Stimulated activated CD8-positive, alpha-beta memory T cell treated with anti-CD3 and anti-CD28 coated beads, Interleukin-12 subunit alpha, Interleukin-12 subunit beta, amount 100 ng/mL, for 4 hours (primary cell): Measurements from ENCODE around the gene GRXCR1.

Experiments
- DNase-seq: peaks from one replicate; pipeline ENCODE4 v3.0.0-alpha.2; 2020; ENCODE audit warnings: low read depth

Gene GRXCR1

DNA sequence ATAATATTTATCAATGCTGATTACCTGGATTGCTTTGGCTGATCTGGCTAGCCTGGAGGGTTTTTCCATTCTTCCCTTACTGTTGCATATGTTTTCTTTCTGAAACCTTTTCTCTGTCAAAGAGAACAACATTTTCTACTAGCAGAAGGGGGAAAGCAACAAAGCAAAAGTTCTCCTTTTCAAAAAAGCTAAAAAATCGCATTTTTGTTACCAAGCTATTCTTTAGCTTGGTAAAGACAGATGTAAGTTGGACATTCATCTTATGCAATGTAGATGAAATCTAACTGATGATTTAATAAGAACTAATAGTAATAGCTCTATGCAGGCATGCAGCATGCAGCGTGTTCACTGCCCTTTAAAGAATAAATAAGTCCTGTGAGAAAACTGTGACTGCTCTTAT is at the start of gene GRXCR1:
Gene GRXCR1, plus strand, starts transcription at position 301 of the 400 bp plus-strand sequence. CDS start 554 bp downstream, outside the sequence.
- DNase-seq: no peak

DNA sequence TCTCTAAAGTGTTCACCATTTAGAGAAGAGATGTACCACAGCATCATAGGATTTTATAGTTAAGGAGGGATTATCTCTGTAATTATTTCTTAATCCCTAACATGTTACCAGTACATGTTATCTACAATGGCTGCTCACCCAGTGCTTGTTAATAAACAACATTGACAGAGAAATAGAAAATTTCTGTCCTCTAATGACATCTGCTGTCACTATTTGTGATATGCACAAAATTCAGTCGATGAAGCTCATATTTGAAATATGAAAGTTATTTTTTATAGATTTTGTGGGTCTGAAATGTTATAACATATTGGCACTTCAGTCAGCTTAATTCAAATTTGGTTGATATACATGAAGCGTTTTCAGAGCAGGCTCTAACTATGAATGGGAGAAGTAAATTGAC is 48.8 kb upstream of the GRXCR1 start:
- DNase-seq: no peak

DNA sequence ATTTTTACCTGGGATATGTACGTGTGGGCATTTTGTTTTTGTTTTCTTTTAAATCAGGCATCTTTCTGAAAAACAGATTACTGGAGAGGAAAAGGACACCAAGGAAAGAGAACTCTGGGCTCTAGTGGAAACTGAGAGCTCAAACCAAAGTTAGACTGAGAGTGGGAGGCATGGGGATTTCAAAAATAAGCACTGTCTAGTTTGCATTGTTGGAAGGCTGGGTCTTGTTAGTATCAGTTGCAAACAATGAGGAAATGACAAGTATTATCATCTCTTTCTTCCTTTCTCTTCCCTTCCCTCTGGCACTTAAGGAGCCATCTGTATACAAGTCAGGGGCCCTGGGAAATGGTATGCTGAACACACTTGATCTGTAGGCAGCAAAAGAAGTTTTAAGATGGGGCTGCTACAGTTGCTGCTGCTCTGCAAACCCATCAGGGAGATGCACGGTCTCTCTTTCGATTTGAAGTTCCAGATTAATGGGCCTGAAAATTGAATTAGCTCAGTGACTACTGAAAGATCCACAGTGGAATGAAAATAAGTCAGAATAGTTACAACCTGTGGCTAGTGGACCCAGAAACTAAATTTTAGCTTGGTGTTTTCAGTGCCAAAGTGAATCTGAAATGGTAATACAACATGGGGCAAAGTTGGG is 48.0 kb upstream of the GRXCR1 start:
- no peak for DNase-seq

DNA sequence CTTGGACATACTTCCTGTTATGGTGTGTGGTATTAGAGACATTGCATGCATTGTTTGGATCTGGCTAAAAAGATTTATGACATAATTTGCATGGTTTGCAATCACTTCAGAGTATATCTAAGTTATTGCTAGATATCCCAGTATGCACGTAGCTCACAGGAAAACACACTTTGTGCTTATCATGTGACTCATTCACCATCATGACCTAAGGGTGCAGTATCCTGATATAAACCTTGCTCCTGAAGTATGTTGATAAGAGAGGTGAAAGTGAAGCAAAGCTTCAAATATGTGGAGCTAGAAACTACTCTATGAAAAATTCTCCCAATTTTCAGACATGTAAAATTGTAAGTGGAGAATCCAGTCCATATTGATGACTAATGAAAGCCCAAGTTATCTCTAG is 46.9 kb upstream of the GRXCR1 start:
- DNase-seq: no peak

DNA sequence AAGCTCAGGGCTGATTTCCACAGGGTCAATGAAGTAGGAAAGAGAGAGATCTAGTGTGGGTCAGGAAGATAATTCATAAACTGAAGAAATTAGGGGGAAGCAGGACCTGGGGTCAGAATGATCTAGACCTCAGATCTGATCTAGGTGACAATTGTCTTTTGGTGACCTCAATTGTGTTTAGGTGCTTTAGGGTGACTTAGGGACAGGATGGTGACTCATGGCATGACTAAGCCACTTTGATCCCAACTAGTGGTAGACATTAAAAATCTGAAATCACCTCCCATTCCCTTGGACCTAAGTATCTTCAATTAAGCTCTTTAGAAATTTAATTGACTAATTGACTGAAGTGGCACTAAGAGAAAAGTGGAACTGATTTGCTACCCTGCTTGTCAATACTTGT is 36.7 kb upstream of the GRXCR1 start:
- no peak for DNase-seq

DNA sequence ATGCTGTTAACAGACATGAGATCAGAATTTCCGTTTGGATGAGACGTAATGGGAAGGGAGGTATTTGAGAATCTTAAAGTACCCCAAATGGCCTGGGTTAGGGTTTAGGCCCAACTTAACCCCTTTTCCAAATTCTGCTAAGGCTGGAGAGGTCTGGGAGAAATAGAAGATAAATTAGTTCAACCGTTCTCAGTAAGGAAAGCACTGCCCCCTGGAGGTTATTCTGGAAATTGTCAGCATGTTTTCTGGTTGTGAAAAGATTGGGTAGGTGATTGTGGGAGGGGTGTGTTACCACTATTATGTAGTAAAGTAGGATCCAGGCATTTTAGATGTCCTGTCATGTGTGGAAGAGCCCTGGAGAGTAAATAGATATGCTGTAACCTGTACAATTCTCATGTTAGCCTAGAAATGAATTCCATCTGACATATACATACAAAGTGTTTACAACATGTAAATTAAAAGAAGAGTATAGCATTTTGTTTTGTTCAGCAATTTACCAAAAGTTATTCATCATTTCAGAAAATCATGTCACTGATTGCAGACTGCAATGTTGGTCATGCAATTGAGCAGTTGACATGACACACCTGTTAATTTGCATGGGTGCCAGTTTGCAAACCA is 26.8 kb upstream of the GRXCR1 start:
- DNase-seq: no peak

DNA sequence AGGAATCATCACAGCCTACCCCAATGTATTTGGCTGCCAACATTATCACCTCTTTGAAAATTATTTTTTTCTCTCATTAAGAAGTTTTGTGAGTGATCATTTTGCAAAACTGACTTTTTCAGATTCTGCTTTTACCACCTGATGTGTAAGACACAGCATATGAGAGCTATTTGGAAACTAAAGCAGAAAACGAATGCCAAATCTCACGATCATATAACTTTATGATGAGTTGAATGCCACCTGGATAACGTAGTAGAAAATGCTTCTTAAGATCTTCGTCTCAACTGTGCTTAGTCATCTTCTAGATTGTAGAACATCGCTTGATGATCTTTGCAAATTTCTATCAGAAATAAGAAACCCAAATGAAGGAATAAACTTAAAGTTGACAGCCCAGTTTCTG is 21.3 kb upstream of the GRXCR1 start:
- no peak for DNase-seq

DNA sequence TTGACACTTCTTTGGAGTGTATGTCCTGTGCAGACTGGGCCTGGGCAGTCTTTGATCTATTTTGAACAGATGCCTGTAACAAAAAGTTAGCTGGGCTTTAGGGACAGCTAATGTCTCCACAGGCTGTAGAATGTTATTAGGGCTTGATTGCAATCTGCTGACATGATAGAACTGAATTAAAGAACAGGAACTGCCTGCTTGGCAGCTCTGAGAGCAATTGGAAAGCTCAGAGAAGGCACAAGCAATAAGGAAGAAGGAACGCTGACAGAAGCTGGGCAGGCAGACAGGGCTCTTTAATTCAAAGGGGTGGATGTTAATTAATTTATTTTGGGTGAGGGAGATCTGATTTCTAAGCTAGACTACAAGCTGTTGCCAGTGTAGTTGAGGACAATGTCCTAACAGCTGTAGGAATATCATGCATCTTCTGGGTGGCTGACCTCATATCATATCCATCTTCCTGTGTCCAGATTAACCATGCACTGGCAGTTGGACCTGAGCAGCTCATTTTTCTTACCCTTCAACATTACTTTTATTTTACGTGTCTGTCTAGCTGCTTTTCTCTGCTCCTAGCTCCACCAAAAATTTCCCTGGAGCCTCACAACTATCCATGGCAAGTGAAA is 20.7 kb upstream of the GRXCR1 start:
- DNase-seq: no peak

DNA sequence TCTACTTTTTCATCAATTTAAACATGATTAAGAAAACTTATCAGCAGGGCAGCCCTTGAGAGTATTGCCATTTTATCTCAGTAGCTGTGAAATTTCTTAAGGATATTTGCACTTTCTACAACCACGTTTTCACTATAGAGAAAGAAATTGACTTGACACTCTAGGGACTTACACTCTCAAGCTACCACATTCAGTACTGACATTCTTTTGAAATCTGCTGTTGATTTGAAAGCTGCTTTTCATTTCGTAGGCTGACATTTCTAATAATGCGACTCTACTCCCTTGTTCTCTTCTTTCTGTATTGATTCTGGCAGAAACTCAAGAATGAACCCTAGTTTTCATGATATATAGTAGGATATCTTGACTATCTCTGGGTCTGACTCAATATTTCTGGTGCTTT is 13.7 kb upstream of the GRXCR1 start:
- no peak for DNase-seq

DNA sequence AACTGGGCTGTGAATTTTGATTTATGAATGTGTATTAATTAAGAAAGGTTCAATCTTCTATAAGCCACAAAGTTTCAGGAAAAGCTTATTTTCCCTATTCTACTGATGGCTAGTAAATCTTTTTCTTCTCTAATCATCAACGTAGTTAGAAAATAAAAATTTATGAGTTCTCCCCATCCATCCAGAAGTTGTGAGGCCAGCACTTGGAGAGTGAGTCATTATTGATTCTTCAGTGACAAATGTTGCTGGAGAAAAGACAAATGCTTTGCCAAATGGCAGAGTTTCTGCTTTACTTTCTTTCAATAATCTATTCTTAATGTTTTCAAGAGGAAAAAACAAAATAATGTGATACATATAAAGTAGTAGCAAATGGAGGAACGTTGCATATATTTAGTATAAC is 11.3 kb upstream of the GRXCR1 start:
- DNase-seq: no peak

DNA sequence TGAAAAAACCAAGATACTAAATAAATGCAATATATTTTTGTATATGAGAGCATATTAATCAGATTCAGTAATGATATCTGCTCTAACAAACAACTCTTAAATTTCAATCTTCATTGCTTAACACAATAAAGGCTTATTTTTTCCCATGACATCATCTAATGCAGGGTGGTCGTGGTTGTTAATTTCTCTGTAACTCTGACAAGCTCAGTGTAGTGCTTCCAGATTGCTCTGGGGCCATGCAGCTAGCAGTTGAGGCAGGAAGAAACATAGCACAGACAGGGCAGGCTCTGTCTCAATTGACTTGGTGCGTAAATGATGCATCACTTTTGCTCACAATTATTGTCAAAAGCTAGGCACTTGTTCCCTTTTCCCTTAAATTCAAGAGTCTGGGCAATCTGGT is 869 bp upstream of the GRXCR1 start:
- DNase-seq: no peak

DNA sequence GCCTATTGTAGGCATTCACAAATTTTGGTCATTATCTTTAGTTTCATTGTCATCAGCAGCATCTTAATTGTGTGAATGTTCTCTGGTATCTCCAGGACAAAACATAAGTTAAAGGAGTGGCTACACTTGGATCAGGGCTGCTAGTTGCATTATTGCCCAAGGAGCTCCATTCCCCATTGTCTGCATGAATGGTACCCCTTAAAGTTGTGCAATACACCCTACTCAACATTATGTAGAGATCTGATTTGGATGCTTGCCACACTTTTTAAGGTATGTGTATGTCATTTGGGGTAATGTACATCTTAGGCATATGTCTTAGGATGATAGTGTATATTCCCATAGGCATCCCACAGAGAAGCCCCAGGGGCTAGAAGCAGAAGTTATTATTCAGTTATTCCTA is 2.9 kb downstream of the GRXCR1 start:
- DNase-seq: no peak

DNA sequence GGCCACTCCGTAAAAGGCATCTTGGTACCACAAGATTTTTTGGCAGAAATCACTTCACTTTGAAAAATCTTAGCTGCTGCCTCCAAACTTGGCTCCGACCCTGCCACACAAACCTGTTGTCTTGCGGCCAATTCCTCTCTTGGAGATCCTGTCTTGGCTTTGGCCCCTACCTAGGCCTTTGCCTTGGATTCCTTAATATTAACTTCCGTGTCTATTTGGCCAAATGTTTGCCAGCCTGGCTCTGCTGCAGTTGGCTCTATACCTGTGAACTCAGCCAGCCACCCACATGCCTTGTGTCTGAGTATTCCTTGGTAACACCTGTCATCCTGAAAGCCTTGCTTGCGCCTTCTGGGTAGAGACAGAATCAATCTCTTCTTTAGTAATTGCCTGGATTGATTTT is 12.5 kb downstream of the GRXCR1 start:
- DNase-seq: no peak

DNA sequence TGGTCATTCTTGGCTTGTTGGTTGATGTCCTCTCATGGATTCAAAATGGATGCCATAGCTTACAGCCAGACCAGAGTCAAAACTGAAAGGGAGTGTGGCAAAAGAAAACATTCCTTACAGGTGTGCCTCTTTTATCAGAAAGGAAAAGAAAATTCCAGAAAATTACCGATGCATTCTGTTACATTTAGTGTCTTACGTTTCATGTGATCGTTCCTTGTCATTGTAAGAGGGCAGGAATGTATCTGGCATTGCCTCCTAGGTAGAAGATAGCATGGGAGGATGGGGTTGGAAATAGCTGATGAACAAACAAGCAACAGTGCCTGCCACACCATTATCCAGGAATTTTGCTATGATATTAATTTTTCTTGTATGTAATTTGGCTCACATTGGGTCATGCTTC is 13.1 kb downstream of the GRXCR1 start:
- no peak for DNase-seq

DNA sequence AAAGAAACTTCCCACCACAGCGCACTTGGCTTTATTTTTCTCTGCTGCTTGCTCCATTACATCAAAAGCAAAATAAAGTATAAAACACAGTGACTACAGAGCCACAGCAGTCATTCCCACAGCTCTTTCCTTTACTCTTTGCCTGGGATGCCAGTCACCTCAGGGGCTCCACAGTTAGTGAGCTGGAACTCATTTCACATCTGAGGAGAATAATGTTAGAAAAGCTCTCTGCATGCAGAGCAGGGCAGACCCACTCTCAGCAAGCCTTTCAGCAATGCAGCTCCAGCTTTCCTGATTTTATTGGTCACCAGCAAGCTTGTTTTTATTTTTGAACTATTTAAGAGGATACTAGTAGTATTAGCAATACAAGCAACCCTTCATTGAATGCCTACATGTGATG is 13.8 kb downstream of the GRXCR1 start:
- DNase-seq: no peak

DNA sequence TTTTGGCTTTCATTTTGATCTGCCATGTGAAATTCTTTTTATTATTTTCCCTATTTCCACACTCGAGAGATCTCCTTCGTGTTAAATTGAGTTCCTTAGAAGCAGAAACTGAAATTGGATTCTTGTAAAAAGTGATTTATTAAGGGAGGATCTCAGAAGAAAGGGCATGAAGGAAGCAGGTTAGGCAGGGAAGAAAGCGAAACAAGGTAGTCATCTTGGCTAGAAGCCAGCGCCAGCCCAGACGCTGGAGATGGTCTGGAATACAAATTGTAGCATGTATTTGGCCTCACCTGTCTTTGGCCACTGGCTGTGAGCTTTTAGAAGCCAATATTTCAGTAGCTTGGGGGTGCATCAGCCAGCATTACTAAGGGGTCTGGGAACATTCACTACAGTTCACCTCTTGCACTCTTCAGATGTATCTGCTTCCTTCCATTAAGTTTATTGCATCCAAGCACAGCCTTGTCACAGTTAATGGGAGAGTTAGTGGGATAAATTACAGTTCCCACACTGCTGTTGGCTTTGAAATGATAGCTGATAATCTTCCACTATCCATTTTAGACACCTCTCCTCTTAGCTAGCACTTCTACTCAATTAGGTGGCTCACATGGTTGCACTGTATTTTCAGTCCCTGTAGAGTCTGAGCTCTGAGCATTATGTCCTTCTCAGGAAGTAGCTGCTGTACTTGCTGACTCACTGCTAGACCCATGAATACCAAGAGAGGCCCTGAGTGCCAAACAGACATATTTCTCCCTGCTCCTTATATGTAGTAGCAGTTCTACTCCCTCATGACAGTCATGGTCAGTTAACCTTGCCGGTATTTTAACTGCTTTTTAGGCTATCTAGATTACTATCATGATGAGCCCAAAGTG is 14.6 kb downstream of the GRXCR1 start:
- DNase-seq: no peak

DNA sequence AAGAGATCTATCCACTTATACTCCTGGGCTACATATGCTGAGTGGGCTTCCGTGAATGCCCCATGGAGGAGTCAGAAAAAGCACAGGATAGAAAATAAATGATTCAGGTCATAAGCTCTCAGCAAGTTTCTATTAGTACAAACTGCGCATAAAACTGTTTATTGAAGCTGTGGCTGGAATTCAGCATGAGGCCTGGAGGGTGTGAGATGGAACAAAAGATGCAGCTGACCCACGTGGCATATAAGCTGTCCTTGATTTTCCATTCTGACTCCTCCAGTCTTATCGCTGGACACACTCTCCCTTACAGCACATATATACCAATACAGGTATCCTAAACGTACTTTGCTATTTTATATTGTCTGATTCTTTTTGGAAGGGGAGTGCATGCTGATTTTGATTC is 17.9 kb downstream of the GRXCR1 start:
- DNase-seq: no peak

DNA sequence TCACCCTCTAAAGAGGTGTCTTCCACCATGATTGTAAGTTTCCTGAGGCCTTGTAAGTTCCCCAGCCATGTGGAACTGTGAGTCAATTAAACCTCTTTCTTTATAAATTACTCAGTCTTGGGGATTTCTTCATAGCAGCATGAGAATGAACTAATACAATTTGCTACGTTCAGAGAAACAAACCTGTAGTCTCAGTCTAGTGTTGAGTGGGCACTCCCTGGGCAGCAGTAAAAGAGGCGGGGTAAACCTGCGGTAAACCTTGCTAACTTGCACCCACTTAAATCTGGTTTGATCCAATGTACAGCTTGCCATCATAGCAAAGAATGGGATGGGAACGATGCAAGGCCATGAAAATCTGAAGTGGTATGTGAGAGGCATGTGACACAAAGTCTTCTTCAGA is 22.4 kb downstream of the GRXCR1 start:
- DNase-seq: no peak

DNA sequence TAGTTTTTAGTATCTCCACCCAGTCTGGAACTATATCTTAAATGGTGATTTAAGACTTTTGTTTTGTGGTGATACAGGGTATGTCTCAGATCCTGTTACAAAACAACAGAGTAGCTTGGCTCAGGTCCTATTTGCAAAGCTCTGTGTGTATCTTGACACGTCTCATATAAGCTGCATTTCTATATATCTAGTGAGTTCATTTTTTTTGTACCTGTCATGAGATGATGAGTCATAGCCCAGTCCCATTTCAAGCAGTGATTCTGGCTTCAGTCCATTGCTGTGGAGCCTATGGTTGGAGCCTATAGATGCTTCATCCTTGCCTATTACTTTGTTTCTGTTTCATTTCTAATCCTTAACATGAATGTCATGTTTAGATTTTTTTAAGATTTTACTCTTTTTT is 23.0 kb downstream of the GRXCR1 start:
- no peak for DNase-seq

DNA sequence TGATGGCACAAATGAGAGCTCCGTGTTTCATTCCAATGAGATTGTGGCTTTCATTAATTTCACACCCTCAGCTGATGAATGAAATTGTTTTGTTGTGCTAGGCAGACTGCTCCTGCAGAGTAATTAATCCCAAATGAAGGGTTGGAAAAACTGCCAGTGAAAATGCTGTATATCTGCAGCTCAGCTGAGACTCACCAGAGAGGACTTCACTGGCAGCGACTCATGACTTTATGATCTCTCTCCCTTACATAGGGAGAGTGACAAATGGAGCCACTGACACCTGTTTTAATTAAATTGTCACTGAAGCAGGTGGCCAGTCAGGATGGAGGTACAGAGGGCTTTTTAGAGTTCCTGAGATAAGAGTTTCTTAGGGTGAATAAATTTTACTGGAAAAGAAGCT is 24.8 kb downstream of the GRXCR1 start:
- DNase-seq: no peak

DNA sequence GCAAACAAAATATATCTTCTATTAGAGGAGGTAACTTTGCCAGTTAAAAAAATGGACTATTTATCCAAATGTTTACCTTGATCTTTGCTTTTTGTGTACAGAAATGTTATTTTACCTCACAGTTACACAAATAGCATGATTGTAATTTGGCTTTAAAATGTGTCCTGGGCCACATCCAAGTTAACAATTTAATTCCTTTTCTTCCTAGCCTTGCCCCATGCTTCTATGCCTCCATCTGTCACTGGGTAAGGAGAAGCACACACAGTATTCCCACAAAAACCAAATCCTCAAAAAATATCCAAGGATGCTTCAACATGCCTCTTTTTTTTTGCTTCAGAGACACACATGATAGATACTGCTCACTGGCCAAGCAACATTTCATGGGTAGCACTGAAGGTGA is 30.9 kb downstream of the GRXCR1 start:
- DNase-seq: no peak

DNA sequence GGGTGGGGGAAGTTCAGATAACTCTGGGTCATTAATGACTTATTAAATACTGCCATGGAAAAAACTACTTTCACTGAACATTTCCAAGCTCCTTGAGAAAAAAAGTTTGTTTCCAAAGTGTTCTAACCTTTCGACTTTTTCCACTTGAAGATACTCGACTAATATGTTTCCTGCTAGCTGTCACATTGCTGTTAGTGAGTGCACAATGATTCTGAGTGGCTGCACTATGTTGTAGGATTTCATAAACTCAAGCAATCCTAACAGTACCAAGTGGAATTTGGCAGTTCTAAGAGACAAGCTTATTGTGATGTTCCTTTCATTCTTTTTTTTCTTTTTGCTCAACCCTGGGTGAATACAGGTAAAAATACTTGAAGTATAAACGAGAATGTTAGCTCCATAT is 33.4 kb downstream of the GRXCR1 start:
- no peak for DNase-seq

DNA sequence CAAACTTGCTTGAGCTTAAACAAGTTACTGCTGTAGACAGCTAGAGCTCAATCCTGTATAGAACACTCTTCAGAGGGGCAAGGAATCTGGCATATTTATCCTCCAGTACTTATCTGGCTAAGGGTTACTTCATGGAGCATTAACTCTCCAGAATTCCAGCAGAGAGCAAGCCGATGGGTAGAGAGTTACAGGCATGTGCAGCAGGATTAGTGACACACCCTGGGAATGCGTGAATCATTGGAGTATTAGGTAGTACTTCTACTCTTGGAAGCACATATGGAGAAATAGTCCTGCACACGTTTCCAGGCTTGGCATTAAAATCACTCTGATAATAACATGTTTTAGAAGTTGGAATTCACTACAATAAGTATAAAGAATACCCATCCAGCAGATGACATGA is 35.4 kb downstream of the GRXCR1 start:
- no peak for DNase-seq
